Suprapubic skin (tissue), 4 donors: Measurements from ENCODE around the gene ERCC1.

ENCODE experiments used
- POLR2A ChIP-seq, 2 donors: fragments of 450-650 bp; IDR thresholded peaks; one replicate each; pipeline ENCODE4 v1.6.1; 2017; ENCODE audit warnings: antibody characterized with exemption in 2 of 2, mild to moderate bottlenecking in 2 of 2, moderate library complexity in 2 of 2
- POLR2AphosphoS5 ChIP-seq, 3 donors: sonication (generic); formaldehyde crosslinking; IDR thresholded peaks; one replicate each; pipeline ENCODE4 v1.6.1; 2017; ENCODE audit warnings: antibody characterized with exemption in 3 of 3
- TF ChIP-seq, protein P1 (sequence below), 2 donors: fragments of 200-600 bp in 1 of 2; fragments of 450-650 bp in 1 of 2; sonication (generic) in 1 of 2; IDR thresholded peaks; one replicate each; pipeline ENCODE4 v1.5.1; 2016 to 2019; ENCODE audit warnings: antibody characterized with exemption in 2 of 2, mild to moderate bottlenecking in 1 of 2, moderate library complexity in 1 of 2

DNA sequence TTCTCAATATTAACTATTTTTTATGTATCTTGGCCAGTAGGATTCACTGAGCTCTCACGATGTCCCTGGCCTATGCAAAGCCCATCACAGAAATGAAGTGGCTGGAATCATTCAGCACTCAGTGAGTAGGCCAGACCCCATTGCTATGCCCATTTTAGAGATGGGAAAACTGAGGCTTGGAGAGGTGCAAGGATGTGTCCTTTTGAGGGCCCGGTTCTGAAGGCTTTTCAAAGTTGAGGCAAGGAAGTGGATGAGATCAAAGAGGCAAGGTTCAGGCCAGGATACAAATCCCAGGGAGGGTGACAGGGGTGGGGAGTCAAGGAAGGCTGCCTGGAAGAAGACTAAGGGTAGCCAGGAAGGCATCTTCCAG, 18.7 kb upstream of the ERCC1 start:
- TF ChIP-seq, protein P1, sequence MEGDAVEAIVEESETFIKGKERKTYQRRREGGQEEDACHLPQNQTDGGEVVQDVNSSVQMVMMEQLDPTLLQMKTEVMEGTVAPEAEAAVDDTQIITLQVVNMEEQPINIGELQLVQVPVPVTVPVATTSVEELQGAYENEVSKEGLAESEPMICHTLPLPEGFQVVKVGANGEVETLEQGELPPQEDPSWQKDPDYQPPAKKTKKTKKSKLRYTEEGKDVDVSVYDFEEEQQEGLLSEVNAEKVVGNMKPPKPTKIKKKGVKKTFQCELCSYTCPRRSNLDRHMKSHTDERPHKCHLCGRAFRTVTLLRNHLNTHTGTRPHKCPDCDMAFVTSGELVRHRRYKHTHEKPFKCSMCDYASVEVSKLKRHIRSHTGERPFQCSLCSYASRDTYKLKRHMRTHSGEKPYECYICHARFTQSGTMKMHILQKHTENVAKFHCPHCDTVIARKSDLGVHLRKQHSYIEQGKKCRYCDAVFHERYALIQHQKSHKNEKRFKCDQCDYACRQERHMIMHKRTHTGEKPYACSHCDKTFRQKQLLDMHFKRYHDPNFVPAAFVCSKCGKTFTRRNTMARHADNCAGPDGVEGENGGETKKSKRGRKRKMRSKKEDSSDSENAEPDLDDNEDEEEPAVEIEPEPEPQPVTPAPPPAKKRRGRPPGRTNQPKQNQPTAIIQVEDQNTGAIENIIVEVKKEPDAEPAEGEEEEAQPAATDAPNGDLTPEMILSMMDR (IDR thresholded peaks at IDR 0.05), result no peak
- TF ChIP-seq POLR2AphosphoS5 (IDR thresholded peaks at IDR 0.05), result no peak
- TF ChIP-seq POLR2A (IDR thresholded peaks at IDR 0.05), result no peak
